Colonic mucosa (tissue), 4 donors: ENCODE results near the gene DNM3. TPM values are rescaled to one million over a fixed set of nuclear protein-coding genes. Genes with fewer than 3 reads are reported as not detected.

Experiments used
- DNase-seq: peaks from one replicate; pipeline ENCODE4 v3.0.0-alpha.2; 2020
- H3K27ac ChIP-seq: fragments of 200-600 bp; one replicate; pipeline ENCODE4 v1.8.0; 2021
- H3K27me3 ChIP-seq: fragments of 200-600 bp; one replicate; pipeline ENCODE4 v1.8.0; 2021
- H3K36me3 ChIP-seq: fragments of 200-600 bp; one replicate; pipeline ENCODE4 v1.8.0; 2021
- H3K4me1 ChIP-seq: fragments of 200-600 bp; one replicate; pipeline ENCODE4 v1.8.0; 2021; ENCODE audit warnings: mild to moderate bottlenecking
- H3K4me3 ChIP-seq: fragments of 200-600 bp; one replicate; pipeline ENCODE4 v1.8.0; 2021
- H3K9ac ChIP-seq, 2 donors: one replicate each; pipeline ENCODE4 v1.7.0; 2013; ENCODE audit warnings: control low read depth in 2 of 2, low read depth in 2 of 2, low read length in 2 of 2
- H3K9me3 ChIP-seq: fragments of 200-600 bp; one replicate; pipeline ENCODE4 v1.8.0; 2021
- intact Hi-C: fragments of 100-400 bp; cut with DNase I; formaldehyde crosslinking; loops from one replicate; pipeline ENCODE4 v1.14.1; 2022
- total RNA-seq, 2 donors: library from RNA; stranded (reverse); fragmentation: NEBNext Ultra II Directional in 1 of 2; extraction: Animal tissue kit (Norgen Biotek cat#: 25700) in 1 of 2; gene quantifications; one replicate each; pipeline ENCODE4 v1.2.1, GENCODE V29; 2021
- TF ChIP-seq, protein P1 (sequence below): fragments of 200-600 bp; IDR thresholded peaks from one replicate; pipeline ENCODE4 v1.8.0; 2022; ENCODE audit warnings: antibody characterized with exemption, mild to moderate bottlenecking
- donor health status: healthy.
- donor health status: DM: no; HTN: no; CAD: no.
- donor health status: DM: no; HTN: no; CAD: no.

The DNM3 gene
- total RNA-seq, 2 donors from 2014 or later, result 1.7 to 2.6 TPM

DNA sequence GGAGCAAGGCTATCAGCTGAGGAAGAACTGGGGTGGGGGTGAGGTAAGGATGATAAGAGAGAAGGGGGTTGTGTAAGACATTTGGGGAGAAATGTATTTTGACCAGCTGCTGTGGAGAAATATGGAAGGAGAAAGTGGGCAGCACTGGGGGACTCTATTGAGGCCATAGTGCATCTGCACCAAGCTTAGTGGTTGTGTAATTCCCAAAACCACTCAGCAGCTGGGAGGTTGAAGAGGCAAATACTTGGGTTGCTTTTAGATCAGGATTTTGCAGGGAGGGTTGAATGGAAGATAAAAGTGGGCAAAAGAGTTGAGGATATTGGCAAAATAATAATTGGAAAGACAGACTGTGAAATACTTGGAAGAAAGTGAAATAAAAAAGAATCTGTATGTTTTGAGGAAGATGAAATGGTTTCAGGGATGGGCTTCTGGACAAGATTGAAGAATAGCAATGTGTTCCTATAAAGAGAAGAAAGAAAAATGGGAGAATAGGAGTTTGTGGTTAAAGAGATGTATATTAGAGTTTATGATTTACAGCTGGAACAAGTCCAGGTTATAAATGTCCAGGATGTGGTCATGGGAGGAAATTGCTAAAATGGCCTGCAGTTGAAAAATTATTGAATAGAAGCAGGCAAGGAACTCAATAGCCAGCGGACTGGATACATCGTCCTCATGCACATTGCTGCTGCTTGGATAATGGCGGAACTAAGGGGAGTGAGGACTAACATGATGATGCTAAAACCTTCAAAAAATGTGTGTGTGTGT, 162.7 kb downstream of the DNM3 start:
- TF ChIP-seq, protein P1, sequence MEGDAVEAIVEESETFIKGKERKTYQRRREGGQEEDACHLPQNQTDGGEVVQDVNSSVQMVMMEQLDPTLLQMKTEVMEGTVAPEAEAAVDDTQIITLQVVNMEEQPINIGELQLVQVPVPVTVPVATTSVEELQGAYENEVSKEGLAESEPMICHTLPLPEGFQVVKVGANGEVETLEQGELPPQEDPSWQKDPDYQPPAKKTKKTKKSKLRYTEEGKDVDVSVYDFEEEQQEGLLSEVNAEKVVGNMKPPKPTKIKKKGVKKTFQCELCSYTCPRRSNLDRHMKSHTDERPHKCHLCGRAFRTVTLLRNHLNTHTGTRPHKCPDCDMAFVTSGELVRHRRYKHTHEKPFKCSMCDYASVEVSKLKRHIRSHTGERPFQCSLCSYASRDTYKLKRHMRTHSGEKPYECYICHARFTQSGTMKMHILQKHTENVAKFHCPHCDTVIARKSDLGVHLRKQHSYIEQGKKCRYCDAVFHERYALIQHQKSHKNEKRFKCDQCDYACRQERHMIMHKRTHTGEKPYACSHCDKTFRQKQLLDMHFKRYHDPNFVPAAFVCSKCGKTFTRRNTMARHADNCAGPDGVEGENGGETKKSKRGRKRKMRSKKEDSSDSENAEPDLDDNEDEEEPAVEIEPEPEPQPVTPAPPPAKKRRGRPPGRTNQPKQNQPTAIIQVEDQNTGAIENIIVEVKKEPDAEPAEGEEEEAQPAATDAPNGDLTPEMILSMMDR, result no peak
- Histone ChIP-seq H3K27ac (no peak overlapping the region), H3K4me3 (no peak overlapping the region), H3K9me3 (no peaks in the 10 kb centered on the region), H3K36me3 (no peaks in the 10 kb centered on the region), H3K9ac (no peak overlapping the region), H3K4me1 (no peaks in the 10 kb centered on the region), H3K27me3 (no peaks in the 10 kb centered on the region)
- no peak for DNase-seq
- intact Hi-C loops, result loop anchor here (10.0 kb wide), 2 partner anchors 401 to 441 kb away; partner anchors contain the start of gene PIGC

DNA sequence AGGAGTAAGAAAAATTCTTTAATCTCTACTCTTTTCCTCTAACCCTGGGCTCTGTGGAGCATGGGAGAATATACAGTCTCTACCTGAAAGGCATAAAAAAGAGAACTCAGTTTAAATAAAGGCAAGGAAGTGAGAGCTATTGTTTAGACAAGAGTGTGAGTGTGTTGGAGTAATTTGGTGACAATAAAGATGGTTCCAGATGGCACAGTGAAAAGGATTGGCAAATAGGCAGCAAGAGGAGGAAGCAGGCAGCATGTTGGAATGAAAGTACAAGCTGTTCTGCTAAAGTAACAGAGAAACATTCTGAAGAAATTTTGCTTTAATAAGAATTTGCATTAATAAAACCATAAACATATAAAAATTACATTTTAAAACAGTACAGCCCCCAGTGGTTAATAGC, 163.4 kb downstream of the DNM3 start:
- Histone ChIP-seq H3K36me3 (no peaks in the 10 kb centered on the region), H3K4me1 (no peaks in the 10 kb centered on the region), H3K4me3 (no peak overlapping the region), H3K27me3 (no peaks in the 10 kb centered on the region), H3K9me3 (no peaks in the 10 kb centered on the region), H3K9ac (no peak overlapping the region), H3K27ac (no peak overlapping the region)
- intact Hi-C loops, result loop anchor here (10.0 kb wide), 2 partner anchors 400 to 440 kb away; partner anchors contain the start of gene PIGC
- TF ChIP-seq, protein P1, result no peak
- no peak for DNase-seq

DNA sequence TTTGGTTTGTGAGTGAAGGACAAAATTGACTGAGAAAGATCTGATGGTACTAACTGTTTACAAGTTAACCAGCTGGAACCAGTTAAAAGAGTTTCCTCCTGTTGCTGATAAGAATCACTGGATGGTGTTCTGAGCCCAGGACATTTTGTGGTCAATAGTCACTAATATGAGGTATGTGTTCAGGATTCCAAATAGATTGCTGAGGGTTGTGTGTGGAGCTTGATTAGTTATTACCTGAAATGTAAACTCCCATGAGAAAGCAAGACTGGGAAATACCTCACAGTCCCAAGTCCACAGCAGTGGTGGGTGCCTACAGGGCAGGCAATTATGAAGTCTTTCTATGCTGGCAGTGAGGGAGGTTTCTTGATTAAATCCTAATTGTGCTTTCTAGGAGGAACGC, 164.6 kb downstream of the DNM3 start:
- intact Hi-C loops, result loop anchor here (10.0 kb wide), 2 partner anchors 399 to 439 kb away; partner anchors contain the start of gene PIGC

DNA sequence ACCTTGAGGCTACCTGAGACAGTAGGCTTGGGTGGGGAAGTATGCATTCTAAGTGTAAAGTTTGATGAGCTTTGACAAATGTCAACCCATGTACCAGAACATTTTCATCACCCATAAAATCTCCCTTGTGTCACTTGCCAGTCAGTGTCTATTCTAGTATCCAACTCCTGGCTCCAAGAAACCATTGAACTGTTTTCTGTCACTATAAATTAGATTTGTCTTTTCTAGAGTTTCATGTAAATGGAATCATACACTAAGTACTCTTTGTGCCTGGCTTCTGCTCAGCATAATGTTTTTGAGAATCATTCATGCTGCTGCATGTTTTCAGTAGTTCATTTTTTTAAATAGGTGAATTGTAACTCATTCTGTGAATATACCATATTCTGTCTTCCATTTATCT, 165.4 kb downstream of the DNM3 start:
- Histone ChIP-seq H3K36me3 (no peaks in the 10 kb centered on the region), H3K27ac (no peak overlapping the region), H3K9ac (no peak overlapping the region), H3K9me3 (no peaks in the 10 kb centered on the region), H3K27me3 (no peaks in the 10 kb centered on the region), H3K4me3 (no peak overlapping the region), H3K4me1 (no peaks in the 10 kb centered on the region)
- intact Hi-C loops, result loop anchor here (10.0 kb wide), 2 partner anchors 398 to 438 kb away; partner anchors contain the start of gene PIGC
- TF ChIP-seq, protein P1, result no peak
- no peak for DNase-seq

More for the DNA sequence above, 164.6 kb downstream of the DNM3 start:
- no peak for DNase-seq
- Histone ChIP-seq H3K9ac (no peak overlapping the region), H3K27ac (no peak overlapping the region), H3K4me1 (no peaks in the 10 kb centered on the region), H3K27me3 (no peaks in the 10 kb centered on the region), H3K9me3 (no peaks in the 10 kb centered on the region), H3K4me3 (no peak overlapping the region), H3K36me3 (no peaks in the 10 kb centered on the region)
- TF ChIP-seq, protein P1, result no peak

DNA sequence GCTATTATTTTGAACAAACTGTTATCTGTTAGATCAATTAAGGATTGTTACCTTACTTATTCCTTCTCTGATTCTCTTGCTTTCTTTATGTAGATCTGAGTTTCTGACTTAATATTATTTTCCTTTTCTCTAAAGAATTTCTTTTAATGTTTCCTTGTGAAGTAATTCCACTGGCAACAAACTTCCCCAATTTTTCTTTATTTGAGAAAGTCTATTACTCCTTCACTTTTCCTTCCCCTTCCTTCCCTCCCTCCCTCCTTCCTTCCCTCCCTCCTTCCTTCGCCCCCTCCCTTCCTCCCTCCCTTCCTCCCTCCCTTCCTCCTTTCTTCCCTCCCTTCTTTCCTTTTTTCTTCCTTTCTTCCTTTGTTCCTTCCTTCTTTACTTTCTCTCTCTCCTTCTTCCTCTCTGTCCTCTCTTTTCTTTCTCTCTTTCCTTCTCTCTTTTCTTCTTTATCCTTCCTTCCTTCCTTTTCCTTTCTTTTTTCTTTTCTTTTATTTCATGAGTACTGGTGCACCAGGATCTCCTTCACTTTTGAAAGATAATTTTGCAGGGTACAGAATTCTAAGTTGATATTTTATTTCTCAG, 177.5 kb downstream of the DNM3 start:
- Histone ChIP-seq H3K4me1 (no peaks in the 10 kb centered on the region), H3K27me3 (no peaks in the 10 kb centered on the region), H3K36me3 (no peaks in the 10 kb centered on the region), H3K9ac (no peak overlapping the region), H3K9me3 (no peaks in the 10 kb centered on the region), H3K27ac (no peak overlapping the region), H3K4me3 (no peak overlapping the region)
- DNase-seq, result no peak
- intact Hi-C loops, result no loop called here
- TF ChIP-seq, protein P1, result no peak
